ENCODE measurements around the gene MFRP.

MFRP gene

GRCh38 chr11:119316016-119316728, 30.3 kb downstream of the MFRP start:
- DNase-seq, result no peak

GRCh38 chr11:119315131-119316015, 31.1 kb downstream of the MFRP start:
- DNase-seq, result no peak

DNA sequence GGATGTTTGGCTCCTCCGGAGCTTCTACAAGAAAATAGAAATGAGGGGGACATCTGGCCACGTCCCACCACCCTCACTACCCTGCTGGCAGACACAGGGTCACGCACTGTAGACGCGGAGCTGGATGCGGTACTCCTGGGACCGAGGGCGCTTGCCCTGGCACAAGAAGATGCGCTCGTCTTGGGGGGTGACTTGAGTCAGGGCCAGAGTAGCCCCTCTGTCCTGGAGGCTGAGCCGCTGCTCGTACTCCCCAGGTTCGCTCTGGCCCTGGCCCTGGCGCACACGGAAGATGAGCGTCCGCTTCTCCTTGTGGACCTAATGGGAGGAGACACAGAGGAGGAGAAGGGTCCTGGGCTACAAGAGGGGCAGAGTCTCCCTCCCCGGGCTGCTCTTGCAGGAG, 31.8 kb downstream of the MFRP start:
- DNase-seq, result no peak

DNA sequence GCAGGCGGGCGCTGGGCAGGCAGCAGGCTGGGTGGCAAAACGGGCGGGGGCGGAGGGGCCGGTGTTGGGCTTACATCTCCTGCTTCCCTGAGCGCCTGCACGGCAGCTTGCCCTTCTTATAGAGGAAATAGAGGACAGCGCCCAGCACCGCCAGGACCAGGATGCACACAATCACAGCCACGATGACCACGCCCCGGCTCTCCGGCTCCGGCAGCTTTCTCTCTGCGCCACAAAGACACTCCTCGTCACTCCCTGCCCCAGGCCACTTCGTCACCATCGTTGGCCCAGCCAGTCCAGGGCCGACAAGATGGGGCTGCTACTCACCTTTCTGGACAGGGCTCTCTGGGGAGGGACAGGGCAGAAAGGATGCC, 35.8 kb downstream of the MFRP start:
- no peak for DNase-seq

- no peak for DNase-seq
These were observed 36.4 kb downstream of the MFRP start for GRCh38 chr11:119309953-119310681.

DNA sequence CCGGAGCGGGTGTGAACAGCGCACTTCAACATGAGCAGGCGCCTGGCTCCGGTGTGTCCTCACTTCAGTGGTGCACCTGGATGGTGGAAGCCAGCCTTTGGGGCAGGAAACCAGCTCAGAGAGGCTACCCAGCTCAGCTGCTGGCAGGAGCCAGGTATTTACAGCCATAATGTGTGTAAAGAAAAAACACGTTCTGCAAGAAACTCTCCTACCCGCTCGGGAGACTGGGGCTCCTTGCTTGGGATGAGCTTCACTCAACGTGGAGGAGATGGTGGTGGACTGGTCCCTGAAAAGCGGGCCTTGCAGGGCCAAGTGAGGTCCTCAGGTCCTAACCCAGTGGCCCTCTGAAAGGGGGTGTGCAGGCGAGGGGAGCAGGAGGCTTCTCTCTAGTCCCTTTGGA, 37.1 kb downstream of the MFRP start:
- DNase-seq, result no peak

- DNase-seq, result no peak
These were observed 38.5 kb downstream of the MFRP start for GRCh38 chr11:119307974-119308373.

DNA sequence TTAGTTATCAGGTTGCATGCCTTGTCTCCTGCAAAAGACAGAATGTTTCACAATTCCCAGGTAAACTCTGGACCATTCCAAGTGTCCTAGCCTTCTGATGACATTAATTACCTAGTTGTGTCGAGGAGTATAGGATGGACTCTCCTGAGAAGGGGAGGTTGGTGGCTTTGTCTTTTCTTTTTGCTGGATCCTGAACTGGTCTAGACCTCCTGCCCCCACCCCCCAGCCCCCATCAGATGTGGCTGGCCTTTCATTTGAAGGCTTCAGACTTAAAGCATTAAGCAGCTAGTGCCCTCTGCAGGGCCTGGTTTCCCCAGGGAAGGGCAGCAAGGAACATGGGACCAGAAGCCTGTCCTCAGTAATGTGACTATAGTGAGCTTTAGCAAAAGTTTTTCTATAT, 39.3 kb downstream of the MFRP start:
- DNase-seq, result no peak

DNA sequence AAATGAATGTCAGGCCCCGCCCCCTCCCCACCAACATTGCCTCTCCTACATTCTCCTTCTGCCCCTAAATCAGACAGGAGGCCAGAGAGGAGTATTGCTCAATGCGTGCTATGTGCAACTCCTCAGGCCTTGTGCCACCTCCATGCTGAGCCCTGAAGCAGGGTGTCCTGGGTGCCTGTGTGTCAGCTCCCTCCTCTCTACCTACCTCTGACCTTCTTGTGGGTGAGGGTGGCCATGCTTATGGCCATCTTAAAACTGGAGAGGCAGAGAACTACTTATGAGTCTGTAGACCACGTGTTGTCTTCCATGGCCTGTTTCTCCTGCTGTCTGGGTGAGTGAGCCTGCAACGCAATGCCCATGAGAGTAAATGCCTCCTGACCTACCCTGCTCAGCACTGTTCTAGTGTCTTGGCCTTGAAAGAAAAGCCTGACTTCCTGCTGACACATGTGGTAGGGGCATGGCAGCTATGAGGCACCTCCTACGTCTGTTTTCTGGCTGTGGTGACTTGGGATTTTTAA, 40.1 kb downstream of the MFRP start:
- no peak for DNase-seq

DNA sequence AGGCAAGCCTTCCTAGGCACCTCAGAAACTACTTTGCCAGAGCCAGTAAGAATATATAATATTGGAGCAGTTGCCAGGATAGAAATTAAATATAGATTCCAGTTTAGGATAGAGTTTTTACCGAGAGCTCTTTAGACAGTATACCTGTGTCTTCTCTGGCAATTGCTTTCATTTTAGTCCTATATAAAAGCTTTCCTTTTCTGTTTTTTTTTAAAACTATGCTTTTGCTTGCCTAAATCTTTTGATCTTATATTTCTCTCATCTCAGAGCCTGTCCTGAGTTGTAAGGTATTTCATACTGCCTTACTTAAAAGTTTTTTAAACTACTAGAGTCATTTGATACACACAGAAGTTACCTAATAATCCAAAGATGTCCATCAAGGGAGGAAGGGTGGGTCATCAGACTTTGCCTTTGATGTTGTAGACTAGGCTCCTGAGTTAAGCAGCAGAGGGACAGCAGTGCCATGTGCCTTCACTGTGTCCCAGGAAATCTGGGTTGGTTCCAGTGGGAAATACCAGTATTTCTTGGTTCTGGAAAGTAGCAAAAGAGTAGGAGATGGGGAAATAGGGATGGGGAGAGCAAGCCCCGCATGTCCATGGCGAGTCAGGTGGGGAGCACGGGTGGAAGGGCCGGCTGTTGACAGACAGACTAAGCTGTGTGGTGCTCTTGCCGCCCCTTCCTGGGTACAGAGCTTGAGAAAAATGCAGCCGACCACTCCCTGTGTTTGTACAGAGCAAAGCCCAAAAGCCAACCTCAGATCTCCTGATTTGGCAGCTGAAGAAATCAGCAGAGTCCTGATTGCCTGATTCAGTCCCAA, 40.7 kb downstream of the MFRP start:
- DNase-seq, result no peak

- no peak for DNase-seq
These were observed 43.2 kb downstream of the MFRP start for GRCh38 chr11:119303227-119303718.

DNA sequence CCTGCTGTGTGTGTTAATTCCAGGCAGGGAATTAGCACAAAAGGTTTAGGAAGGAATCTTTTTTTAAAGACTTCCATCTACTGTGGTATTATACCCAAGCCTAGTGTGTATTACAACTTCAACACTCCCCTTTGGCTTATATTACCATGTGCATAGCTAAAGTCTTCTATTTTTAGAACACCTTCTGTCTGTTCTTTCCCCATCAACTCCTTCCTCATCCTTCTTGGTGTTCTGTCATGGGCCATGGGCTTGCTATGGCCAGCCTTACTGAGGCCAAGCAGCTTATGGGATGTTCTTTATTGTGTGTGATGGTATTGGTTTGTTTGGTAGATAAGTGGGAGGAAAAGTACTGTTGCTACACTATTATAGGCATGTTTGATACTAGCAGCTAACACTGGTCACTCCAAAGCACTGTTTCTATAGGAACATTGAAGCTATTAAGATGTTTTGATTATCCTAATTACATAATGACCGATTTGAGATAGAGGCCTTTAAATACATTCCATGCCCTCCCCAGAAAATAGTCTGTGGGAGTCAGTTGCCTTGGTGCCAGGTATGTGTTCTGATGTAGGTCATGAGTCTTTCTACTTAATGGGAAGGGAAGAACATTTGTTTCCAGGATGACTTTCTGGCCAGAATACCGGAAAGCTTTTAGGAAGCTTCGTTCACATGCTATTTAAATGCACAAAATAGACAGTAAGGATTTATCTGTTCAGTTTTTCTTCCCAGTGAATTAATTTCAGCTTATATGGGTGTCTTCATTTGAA, 46.1 kb downstream of the MFRP start:
- DNase-seq, result no peak

DNA sequence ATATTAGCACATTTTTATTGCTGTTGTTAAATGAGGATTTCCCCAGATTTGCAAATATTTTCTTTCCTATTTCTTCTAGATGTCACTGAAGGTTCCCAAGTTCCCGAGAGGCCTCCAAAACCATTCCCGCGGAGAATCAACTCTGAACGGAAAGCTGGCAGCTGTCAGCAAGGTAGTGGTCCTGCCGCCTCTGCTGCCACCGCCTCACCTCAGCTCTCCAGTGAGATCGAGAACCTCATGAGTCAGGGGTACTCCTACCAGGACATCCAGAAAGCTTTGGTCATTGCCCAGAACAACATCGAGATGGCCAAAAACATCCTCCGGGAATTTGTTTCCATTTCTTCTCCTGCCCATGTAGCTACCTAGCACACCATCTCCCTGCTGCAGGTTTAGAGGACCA, 47.1 kb downstream of the MFRP start:
- no peak for DNase-seq

GRCh38 chr11:119298726-119299125, 47.8 kb downstream of the MFRP start:
- no peak for DNase-seq

GRCh38 chr11:119297938-119298337, 48.6 kb downstream of the MFRP start:
- no peak for DNase-seq

DNA sequence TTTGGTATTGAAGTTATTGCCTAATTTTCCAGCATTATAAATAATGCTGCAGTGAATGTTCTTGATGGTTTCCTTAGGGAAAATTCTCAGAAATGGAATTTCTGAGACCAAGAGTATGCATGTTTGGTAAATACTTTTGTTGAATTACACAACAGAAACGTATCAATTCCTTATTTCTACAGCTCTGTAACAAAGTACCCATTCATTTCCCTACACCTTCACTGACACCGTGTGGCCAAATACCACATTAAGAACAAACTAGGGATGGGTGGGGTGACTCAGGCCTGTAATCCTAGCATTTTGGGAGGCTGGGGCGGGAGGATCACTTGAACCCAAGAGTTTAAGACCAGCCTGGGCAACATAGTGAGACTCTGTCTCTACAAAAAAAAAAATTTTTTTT, 51.3 kb downstream of the MFRP start:
- DNase-seq, result no peak

DNA sequence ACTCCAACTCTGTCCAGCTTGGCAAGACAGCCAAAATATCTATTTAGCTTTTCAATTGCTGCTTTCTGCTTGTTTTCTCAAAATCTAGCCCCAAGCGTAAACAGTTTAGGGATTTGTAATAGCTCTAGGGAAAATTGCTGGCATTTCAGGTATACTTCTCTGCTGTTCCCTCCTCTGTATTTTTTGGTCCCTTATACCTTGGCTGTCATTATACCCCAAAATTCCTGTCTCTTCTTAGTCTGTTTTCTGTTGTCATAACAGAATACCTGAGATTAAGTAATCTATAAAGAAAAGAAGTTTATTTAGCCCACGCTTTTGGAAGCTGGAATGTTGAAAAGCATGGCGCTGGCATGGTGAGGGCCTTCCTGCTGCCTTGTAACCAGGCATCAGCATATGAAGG, 53.0 kb downstream of the MFRP start:
- no peak for DNase-seq

DNA sequence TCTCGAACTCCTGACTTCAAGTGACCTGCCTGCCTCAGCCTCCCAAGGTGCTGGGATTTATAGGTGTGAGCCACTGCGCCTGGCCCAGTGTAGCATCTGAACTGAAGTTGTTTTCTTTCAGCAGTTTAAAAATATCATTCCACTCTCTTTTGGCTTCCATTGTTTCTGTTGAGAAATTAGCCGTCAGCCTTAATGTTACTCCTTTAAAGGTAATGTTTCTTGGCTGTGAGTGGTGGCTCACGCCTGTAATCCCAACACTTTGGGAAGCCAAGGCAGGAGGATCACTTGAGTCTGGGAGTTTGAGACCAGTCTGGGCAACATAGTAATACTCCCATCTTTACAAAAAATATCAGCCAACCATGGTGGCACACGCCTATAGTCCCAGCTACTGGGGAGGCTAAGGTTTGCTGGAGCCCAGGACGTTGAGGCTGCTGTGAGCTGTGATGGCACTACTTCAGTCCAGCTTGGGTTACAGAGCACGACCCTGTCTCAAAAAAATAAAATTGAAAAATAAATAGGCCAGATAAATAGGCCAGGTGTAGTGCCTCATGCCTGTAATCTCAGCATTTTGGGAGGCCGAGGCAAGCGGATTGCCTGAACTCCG, 55.5 kb downstream of the MFRP start:
- DNase-seq, result no peak

Data from NCI-H748 treated with DMSO at 0.1 percent for 48 hours (cell line).